HepG2 (cell line): ENCODE data around the gene HIF1AN. TPM values are rescaled to one million over a fixed set of nuclear protein-coding genes. Genes with fewer than 3 reads are reported as not detected.

Experiments used
- ATAC-seq: fragments of 200-7000 bp; cut with Tn5 transposase; 3 replicates; pipeline ENCODE4 v1.9.1; 2020; ENCODE audit warnings: mild to moderate bottlenecking, moderate library complexity
- BruUV-seq: library from RNA; stranded (reverse); fragments of 400-500 nt; replicated peaks from 2 replicates; lab custom pipeline; 2021; lab: Mats Ljungman, UMichigan
- CTCF ChIA-PET: fragments of 300-600 bp; formaldehyde crosslinking; extraction: SDS; loops from one replicate; lab custom pipeline; 2021; ENCODE audit warnings: low total read pairs, inconsistent platforms, low intra/inter-chr PET ratio; lab: Yijun Ruan, JAX
- POLR2A ChIA-PET: fragments of 350-600 bp; sonication (Branson Sonifier 250); formaldehyde crosslinking; loops from one replicate; lab custom pipeline; 2020; ENCODE audit warnings: antibody characterized with exemption, inconsistent platforms; lab: Yijun Ruan, JAX
- DNase-seq: peaks from one replicate; pipeline ENCODE4 v3.0.0-alpha.2; 2015; ENCODE audit warnings: low spot score
- FAIRE-seq: peaks from 3 replicates; lab custom pipeline; 2011; peaks lifted over from hg19 to GRCh38; lab: Jason Lieb, UNC
- H2AFZ ChIP-seq: one replicate; pipeline ENCODE4 v1.6.1; 2011; ENCODE audit warnings: low read length, inconsistent platforms
- H3K27ac ChIP-seq: fragments of 300-600 bp; 3 replicates; pipeline ENCODE4 v1.8.0; 2011; ENCODE audit warnings: mixed run types, mild to moderate bottlenecking, mixed read lengths, low read length, inconsistent platforms; ENCODE audit not compliant: insufficient read depth; ENCODE audit errors: extremely low read length
- H3K27me3 ChIP-seq, 2 experiments: fragments of 200-600 bp in 1 of 2; 2 replicates in 1 of 2; 3 replicates in 1 of 2; pipeline versions ENCODE4 v1.6.0 to v1.8.0; 2011; ENCODE audit warnings: low read length in 2 of 2, mild to moderate bottlenecking in 2 of 2, moderate library complexity in 2 of 2, inconsistent platforms in 1 of 2; ENCODE audit not compliant: insufficient read depth in 2 of 2, control insufficient read depth in 1 of 2
- H3K36me3 ChIP-seq, 2 experiments: fragments of 200-600 bp in 1 of 2; replicated peaks in 1 of 2; 2 replicates in 1 of 2; 3 replicates in 1 of 2; pipeline versions ENCODE4 v1.5.1 to v1.8.0; 2011; ENCODE audit warnings: low read length in 2 of 2, inconsistent platforms in 1 of 2; ENCODE audit not compliant: insufficient read depth in 2 of 2, control insufficient read depth in 1 of 2
- H3K4me1 ChIP-seq: 2 replicates; pipeline ENCODE4 v1.5.1; 2012; ENCODE audit warnings: low read length, inconsistent platforms; ENCODE audit not compliant: insufficient read depth
- H3K4me2 ChIP-seq: 2 replicates; pipeline ENCODE4 v1.6.0; 2011; ENCODE audit warnings: low read depth, low read length, inconsistent platforms
- H3K4me3 ChIP-seq, 3 experiments: fragments of 200-600 bp in 1 of 3; sonication (generic), shearing (Covaris generic) in 1 of 3; replicated peaks in 1 of 3; 2 replicates each; pipeline ENCODE4 v1.5.1; 2011 to 2016; ENCODE audit warnings: low read length in 3 of 3, inconsistent platforms in 2 of 3, low read depth in 2 of 3, mild to moderate bottlenecking in 2 of 3, control low read depth in 1 of 3, mixed read lengths in 1 of 3; ENCODE audit not compliant: insufficient read depth in 1 of 3
- H3K79me2 ChIP-seq: one replicate; pipeline ENCODE4 v1.6.1; 2011; ENCODE audit warnings: low read length, inconsistent platforms; ENCODE audit not compliant: insufficient read depth
- H3K9ac ChIP-seq: 2 replicates; pipeline ENCODE4 v1.6.0; 2011; ENCODE audit warnings: mild to moderate bottlenecking, low read depth, low read length, inconsistent platforms; ENCODE audit not compliant: insufficient read depth
- H3K9me3 ChIP-seq: 2 replicates; pipeline ENCODE4 v1.5.1; 2012; ENCODE audit warnings: mild to moderate bottlenecking, low read length
- H4K20me1 ChIP-seq: 2 replicates; pipeline ENCODE4 v1.6.0; 2011; ENCODE audit warnings: inconsistent platforms, mild to moderate bottlenecking, low read length, moderate library complexity; ENCODE audit not compliant: insufficient read depth
- ATF3 ChIP-seq: sonication (generic); formaldehyde crosslinking; IDR thresholded peaks from 2 replicates; pipeline ENCODE4 v1.4.0; 2020; ENCODE audit warnings: missing genetic modification reagents
- CC2D1A ChIP-seq: sonication (generic); formaldehyde crosslinking; IDR thresholded peaks from 2 replicates; pipeline ENCODE4 v1.8.1; 2023; ENCODE audit warnings: mild to moderate bottlenecking, missing genetic modification reagents
- MLLT10 ChIP-seq: sonication (generic); formaldehyde crosslinking; IDR thresholded peaks from 2 replicates; pipeline ENCODE4 v1.4.0; 2020; ENCODE audit warnings: missing genetic modification reagents
- MYC ChIP-seq: sonication (generic); formaldehyde crosslinking; IDR thresholded peaks from 2 replicates; pipeline ENCODE4 v1.9.0; 2021; ENCODE audit warnings: missing genetic modification reagents, borderline replicate concordance
- SIN3B ChIP-seq: fragments of 150-350 bp; IDR thresholded peaks from 2 replicates; pipeline ENCODE4 v1.6.1; 2014; ENCODE audit warnings: low read length
- SMARCE1 ChIP-seq: fragments of 450-650 bp; IDR thresholded peaks from 2 replicates; pipeline ENCODE4 v1.6.1; 2017; ENCODE audit warnings: borderline replicate concordance
- ZNF567 ChIP-seq: sonication (generic); formaldehyde crosslinking; IDR thresholded peaks from 2 replicates; pipeline ENCODE4 v1.8.1; 2023; ENCODE audit warnings: mild to moderate bottlenecking, missing genetic modification reagents, borderline replicate concordance
- ZNF577 ChIP-seq: sonication (generic); formaldehyde crosslinking; IDR thresholded peaks from 2 replicates; pipeline ENCODE4 v1.4.0; 2020; ENCODE audit warnings: mild to moderate bottlenecking, low read depth, missing genetic modification reagents, borderline replicate concordance
- WGBS: methylation state at CpG from one replicate; pipeline ENCODE4 v1.1.6; 2017; ENCODE audit warnings: low lambda C conversion rate; 5-methylcytosine and 5-hydroxymethylcytosine counted together
- in situ Hi-C: cut with HindIII; loops from 2 replicates; pipeline ENCODE4 v1.10.0; 2017; ENCODE audit warnings: low pct_unique_long_range_greater_than_20kb; ENCODE audit not compliant: extremely low pct_ligation_motif_present
- intact Hi-C: fragments of 100-400 bp; cut with micrococcal nuclease; formaldehyde crosslinking; loops from one replicate; pipeline ENCODE4 v1.10.0; 2022; ENCODE audit not compliant: unreplicated experiment
- polyA plus RNA-seq, 8 experiments: library from polyadenylated mRNA; depleted of rRNA in 3 of 8; stranded (reverse) in 7 of 8; unstranded in 1 of 8; fragments of >200 nt; fragmentation: Illumina TruSeq in 4 of 8; extraction: Trizol in 4 of 8; gene quantifications; 2 replicates each; pipeline versions ENCODE4 v1.2.1 to v1.2.3, GENCODE V29; 2011 to 2016; ENCODE audit warnings: low read depth in 4 of 8, missing spikeins in 1 of 8, mixed read lengths in 1 of 8; ENCODE audit not compliant: insufficient read depth in 1 of 8
- total RNA-seq, 5 experiments: library from RNA; depleted of rRNA; stranded (reverse); fragments of >200 nt; fragmentation: Illumina TruSeq; extraction: Trizol; gene quantifications; 2 replicates each; pipeline ENCODE4 v1.2.3, GENCODE V29; 2016; ENCODE audit warnings: low read depth in 1 of 5
- TF ChIP-seq, protein P1 (sequence below): sonication (generic); formaldehyde crosslinking; IDR thresholded peaks from 2 replicates; pipeline ENCODE4 v1.4.0; 2020; ENCODE audit warnings: low read depth, missing genetic modification reagents

The HIF1AN gene
- total and polyA plus RNA-seq, 2 of the 13 experiments (the other 11 are each of a cell fraction or from before 2014, with no cell fraction given) = 8.6 to 10.7 TPM

- H3K27ac ChIP-seq = no peak overlapping the region
- H3K36me3 ChIP-seq = peaks cover 3 to 19% of the 10 kb centered on the region in 2 experiments
- DNase-seq (no peak), FAIRE-seq (no peak)
- no peak for TF ChIP-seq SMARCE1
- TF ChIP-seq MLLT10 = no peak
- TF ChIP-seq ZNF567 (CRISPR knock-in tag) = no peak
- TF ChIP-seq MYC (CRISPR knock-in tag) = no peak
- TF ChIP-seq CC2D1A (CRISPR knock-in tag) = no peak
- TF ChIP-seq ZNF577 (CRISPR knock-in tag) = no peak
- TF ChIP-seq, protein P1, sequence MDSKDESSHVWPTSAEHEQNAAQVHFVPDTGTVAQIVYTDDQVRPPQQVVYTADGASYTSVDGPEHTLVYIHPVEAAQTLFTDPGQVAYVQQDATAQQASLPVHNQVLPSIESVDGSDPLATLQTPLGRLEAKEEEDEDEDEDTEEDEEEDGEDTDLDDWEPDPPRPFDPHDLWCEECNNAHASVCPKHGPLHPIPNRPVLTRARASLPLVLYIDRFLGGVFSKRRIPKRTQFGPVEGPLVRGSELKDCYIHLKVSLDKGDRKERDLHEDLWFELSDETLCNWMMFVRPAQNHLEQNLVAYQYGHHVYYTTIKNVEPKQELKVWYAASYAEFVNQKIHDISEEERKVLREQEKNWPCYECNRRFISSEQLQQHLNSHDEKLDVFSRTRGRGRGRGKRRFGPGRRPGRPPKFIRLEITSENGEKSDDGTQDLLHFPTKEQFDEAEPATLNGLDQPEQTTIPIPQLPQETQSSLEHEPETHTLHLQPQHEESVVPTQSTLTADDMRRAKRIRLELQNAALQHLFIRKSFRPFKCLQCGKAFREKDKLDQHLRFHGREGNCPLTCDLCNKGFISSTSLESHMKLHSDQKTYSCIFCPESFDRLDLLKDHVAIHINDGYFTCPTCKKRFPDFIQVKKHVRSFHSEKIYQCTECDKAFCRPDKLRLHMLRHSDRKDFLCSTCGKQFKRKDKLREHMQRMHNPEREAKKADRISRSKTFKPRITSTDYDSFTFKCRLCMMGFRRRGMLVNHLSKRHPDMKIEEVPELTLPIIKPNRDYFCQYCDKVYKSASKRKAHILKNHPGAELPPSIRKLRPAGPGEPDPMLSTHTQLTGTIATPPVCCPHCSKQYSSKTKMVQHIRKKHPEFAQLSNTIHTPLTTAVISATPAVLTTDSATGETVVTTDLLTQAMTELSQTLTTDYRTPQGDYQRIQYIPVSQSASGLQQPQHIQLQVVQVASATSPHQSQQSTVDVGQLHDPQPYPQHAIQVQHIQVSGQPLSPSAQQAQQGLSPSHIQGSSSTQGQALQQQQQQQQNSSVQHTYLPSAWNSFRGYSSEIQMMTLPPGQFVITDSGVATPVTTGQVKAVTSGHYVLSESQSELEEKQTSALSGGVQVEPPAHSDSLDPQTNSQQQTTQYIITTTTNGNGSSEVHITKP = no peak
- TF ChIP-seq ATF3 (CRISPR knock-in tag) = no peak
- no peak for TF ChIP-seq SIN3B
- TF ChIP-seq, all 625 proteins: peak for 0
- Histone ChIP-seq H3K9me3 (no peaks in the 10 kb centered on the region), H3K9ac (no peak overlapping the region), H3K4me3 (no peak overlapping the region), H3K27me3 (no peaks in the 10 kb centered on the region), H3K4me2 (no peak overlapping the region), H2AFZ (no peak overlapping the region), H3K79me2 (no peaks in the 10 kb centered on the region), H4K20me1 (no peaks in the 10 kb centered on the region), H3K4me1 (peaks cover 14% of the 10 kb centered on the region)
- in situ Hi-C loops = no loop called here
- no peak for ATAC-seq
- no TSS peak for BruUV-seq
- CTCF ChIA-PET = no interaction called here
- WGBS = 89% methylated on average over 3 of the region's 3 CpGs
- intact Hi-C loops = no loop called here
- POLR2A ChIA-PET = no interaction called here
Observed at GRCh38 chr10:100553929-100554328, 18.2 kb downstream of the HIF1AN start.
